Skeletal muscle tissue (tissue), 4 donors: ENCODE results near the gene WLS. TPM values are rescaled to one million over a fixed set of nuclear protein-coding genes. Genes with fewer than 3 reads are reported as not detected.
"Not testable (repeated sequence)": the region's sequence is repeated elsewhere in the genome, so short reads cannot be mapped to it uniquely, and the experiment has no call there.

Source experiments
- H3K27ac ChIP-seq: one replicate; pipeline ENCODE4 v1.7.0; 2013; ENCODE audit warnings: mild to moderate bottlenecking, low read depth, low read length, inconsistent platforms
- H3K27me3 ChIP-seq, 3 donors: one replicate each; pipeline ENCODE4 v1.7.0; 2013; ENCODE audit warnings: low read length in 3 of 3; ENCODE audit not compliant: control insufficient read depth in 3 of 3, insufficient read depth in 3 of 3
- H3K36me3 ChIP-seq, 3 donors: one replicate each; pipeline ENCODE4 v1.7.0; 2013; ENCODE audit warnings: low read length in 3 of 3; ENCODE audit not compliant: control insufficient read depth in 3 of 3, insufficient read depth in 3 of 3
- H3K4me1 ChIP-seq, 3 donors: one replicate each; pipeline ENCODE4 v1.7.0; 2013; ENCODE audit warnings: low read length in 3 of 3, mild to moderate bottlenecking in 3 of 3; ENCODE audit not compliant: control insufficient read depth in 3 of 3, insufficient read depth in 3 of 3
- H3K4me3 ChIP-seq, 3 donors: one replicate each; pipeline ENCODE4 v1.7.0; 2013; ENCODE audit warnings: low read length in 3 of 3
- H3K9ac ChIP-seq, 3 donors: one replicate each; pipeline ENCODE4 v1.7.0; 2013; ENCODE audit warnings: low read length in 3 of 3, mild to moderate bottlenecking in 3 of 3, moderate library complexity in 2 of 3, low read depth in 1 of 3
- H3K9me3 ChIP-seq, 3 donors: one replicate each; pipeline ENCODE4 v1.7.0; 2013; ENCODE audit warnings: low read length in 3 of 3; ENCODE audit not compliant: control insufficient read depth in 3 of 3
- total RNA-seq: library from RNA; depleted of rRNA; stranded (reverse); fragments of >200 nt; gene quantifications from one replicate; pipeline ENCODE4 v1.2.3, GENCODE V29; 2014
- donor health status: Osteomylitis.

WLS gene
- total RNA-seq, 1 donor from 2014 or later, result 68.9 TPM

DNA sequence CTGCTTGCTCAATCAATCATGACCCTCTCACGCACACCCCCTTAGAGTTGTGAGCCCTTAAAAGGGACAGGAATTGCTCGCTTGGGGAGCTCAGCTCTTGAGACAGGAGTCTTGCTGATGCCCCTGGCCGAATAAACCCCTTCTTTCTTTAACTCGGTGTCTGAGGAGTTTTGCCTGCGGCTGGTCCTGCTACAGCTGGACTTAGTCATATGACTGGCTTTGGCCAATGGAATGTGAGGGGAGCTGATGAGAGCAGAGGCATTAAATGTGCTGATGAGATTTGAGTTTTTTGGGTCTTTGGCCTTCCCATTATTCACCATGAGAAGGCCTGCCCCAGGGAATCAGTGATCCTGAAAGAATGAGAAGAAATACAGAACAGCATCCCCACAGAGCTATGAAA is 24.5 kb upstream of the WLS start:
- H3K27me3 ChIP-seq, H3K4me3 ChIP-seq, H3K4me1 ChIP-seq, H3K36me3 ChIP-seq, H3K9ac ChIP-seq, H3K9me3 ChIP-seq, H3K27ac ChIP-seq: not testable (repeated sequence)

- Histone ChIP-seq H3K9ac (no peak overlapping the region), H3K4me3 (no peak overlapping the region), H3K27me3 (no peaks in the 10 kb centered on the region), H3K27ac (no peak overlapping the region), H3K4me1 (no peaks in the 10 kb centered on the region), H3K36me3 (no peaks in the 10 kb centered on the region), H3K9me3 (no peaks in the 10 kb centered on the region)
Measured at GRCh38 chr1:68255301-68255700, 23.0 kb upstream of the WLS start.

DNA sequence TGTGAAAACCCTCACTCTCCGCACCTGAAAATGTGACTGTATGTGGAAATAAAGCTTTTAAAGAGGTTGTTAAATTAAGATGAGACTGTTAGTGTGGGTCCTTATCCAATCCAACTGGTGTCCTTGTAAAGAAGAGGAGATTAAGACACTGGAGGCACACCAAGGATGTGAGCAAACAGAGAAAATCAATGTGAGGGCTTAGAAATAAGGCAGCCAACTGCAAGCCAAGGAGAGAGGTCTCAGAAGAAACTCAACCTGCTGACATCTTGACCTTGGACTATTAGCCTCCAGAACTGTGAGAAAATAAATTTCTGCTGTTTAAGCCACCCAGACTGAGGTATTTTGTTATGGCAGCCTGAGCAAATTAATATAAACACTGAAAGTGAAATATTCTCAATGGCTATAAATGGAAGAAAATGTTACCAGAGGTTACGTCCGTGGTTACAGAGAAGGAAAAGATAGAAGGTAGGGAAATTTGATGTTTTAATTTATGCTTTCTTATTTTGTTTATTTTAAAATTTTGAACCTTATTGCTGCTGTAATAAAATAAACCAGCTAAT is 22.4 kb upstream of the WLS start:
- no peaks in the 10 kb centered on the region for H3K27me3 ChIP-seq
- no peak overlapping the region for H3K9ac ChIP-seq
- no peak overlapping the region for H3K4me3 ChIP-seq
- H3K27ac ChIP-seq, result no peak overlapping the region
- no peaks in the 10 kb centered on the region for H3K36me3 ChIP-seq
- H3K9me3 ChIP-seq, result no peaks in the 10 kb centered on the region
- H3K4me1 ChIP-seq, result no peaks in the 10 kb centered on the region

GRCh38 chr1:68237040-68237439 is 4.7 kb upstream of the WLS start:
- Histone ChIP-seq H3K4me3 (no peak overlapping the region), H3K36me3 (no peaks in the 10 kb centered on the region), H3K4me1 (peaks cover 0 to 4% (median 0%) of the 10 kb centered on the region in 3 donors), H3K9ac (no peak overlapping the region), H3K9me3 (no peaks in the 10 kb centered on the region), H3K27me3 (no peaks in the 10 kb centered on the region), H3K27ac (no peak overlapping the region)

DNA sequence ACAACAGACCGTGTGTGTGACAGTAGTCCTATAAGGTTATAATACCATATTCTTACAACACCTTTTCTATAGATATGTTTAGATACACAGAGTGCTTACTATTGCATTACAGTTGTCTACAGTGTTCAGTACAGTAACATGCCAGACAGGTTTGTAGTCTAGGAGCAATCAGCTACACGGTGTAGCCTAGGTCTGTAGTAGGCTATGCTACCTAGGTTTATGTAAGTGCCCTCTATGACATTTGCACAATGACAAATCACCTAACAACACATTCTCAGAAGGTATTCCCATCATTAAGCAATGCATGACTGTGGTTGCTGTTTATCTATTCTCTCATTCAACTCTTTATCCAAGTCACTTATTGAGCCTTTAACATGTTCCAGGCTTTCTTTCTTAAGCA is 1.8 kb upstream of the WLS start:
- no peaks in the 10 kb centered on the region for H3K27me3 ChIP-seq
- H3K4me3 ChIP-seq, result no peak overlapping the region
- H3K9me3 ChIP-seq, result no peaks in the 10 kb centered on the region
- no peak overlapping the region for H3K27ac ChIP-seq
- peaks cover 12 to 20% (median 12%) of the 10 kb centered on the region in 3 donors for H3K4me1 ChIP-seq
- H3K9ac ChIP-seq, result no peak overlapping the region
- no peaks in the 10 kb centered on the region for H3K36me3 ChIP-seq

GRCh38 chr1:68233202-68233601 is 879 bp upstream of the WLS start:
- H3K9me3 ChIP-seq, result no peaks in the 10 kb centered on the region
- H3K27me3 ChIP-seq, result no peaks in the 10 kb centered on the region
- peak overlapping the region in 2 of 3 donors; percentile 84 to 98 for H3K4me3 ChIP-seq
- peak overlapping the region; percentile 86 for H3K27ac ChIP-seq
- peak overlapping the region; percentile 91 to 97 (median 93) for H3K9ac ChIP-seq
- peaks cover 12 to 20% (median 12%) of the 10 kb centered on the region in 3 donors for H3K4me1 ChIP-seq
- H3K36me3 ChIP-seq, result no peaks in the 10 kb centered on the region

- H3K4me1 ChIP-seq, result peaks cover 12 to 20% (median 12%) of the 10 kb centered on the region in 3 donors
Measured at GRCh38 chr1:68231627-68232288, 565 bp downstream of the WLS start.

DNA sequence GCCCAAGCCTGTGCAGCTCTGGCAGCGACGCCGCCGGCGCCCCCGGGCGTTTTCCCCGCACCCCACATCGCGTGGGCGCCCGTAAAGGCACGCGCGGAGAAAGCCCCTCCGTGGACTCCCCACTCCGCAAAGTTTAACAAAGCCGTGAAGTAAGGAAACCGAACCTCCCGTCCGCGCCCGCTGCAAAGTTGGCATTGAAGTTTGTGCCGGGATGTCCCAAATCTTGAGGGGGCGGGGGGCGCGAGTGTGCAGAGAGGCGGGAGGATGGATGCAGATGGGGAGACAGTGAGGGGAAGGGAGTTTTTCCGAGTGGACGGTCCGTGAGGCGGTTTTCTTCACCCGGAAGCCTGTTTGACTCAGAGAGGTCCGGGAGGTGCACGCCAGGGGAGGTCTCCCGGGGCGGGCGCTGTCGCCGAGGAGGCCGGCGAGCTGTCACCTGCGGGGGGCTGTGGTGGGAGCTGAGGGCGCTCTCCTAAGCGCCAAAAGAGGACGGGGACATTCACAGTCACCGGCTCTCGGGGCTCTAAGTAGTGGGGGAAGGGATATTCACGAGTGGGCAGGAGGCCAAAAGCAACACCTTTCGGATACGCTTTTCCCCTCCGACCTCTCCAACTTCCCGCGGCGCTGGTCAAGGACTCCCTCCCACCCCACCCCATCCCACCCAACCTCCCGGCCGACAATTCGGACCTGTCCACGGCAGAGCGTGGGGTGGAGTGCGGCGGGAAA is 1.3 kb downstream of the WLS start:
- H3K9ac ChIP-seq, result peak overlapping the region; percentile 83 to 97 (median 93)
- H3K4me1 ChIP-seq, result peaks cover 12 to 20% (median 12%) of the 10 kb centered on the region in 3 donors
- no peaks in the 10 kb centered on the region for H3K9me3 ChIP-seq
- H3K36me3 ChIP-seq, result no peaks in the 10 kb centered on the region
- peak overlapping the region; percentile 84 to 98 (median 93) for H3K4me3 ChIP-seq
- H3K27ac ChIP-seq, result peak overlapping the region; percentile 86
- H3K27me3 ChIP-seq, result no peaks in the 10 kb centered on the region

More at GRCh38 chr1:68231627-68232288, 565 bp downstream of the WLS start:
- no peaks in the 10 kb centered on the region for H3K27me3 ChIP-seq
- H3K9ac ChIP-seq, result peak overlapping the region; percentile 91 to 97 (median 93)
- H3K27ac ChIP-seq, result peak overlapping the region; percentile 86
- peak overlapping the region; percentile 84 to 98 (median 93) for H3K4me3 ChIP-seq
- no peaks in the 10 kb centered on the region for H3K36me3 ChIP-seq
- H3K9me3 ChIP-seq, result no peaks in the 10 kb centered on the region

GRCh38 chr1:68230484-68230802 is 1.9 kb downstream of the WLS start:
- Histone ChIP-seq H3K4me3 (peak overlapping the region; percentile 84 to 98 (median 93)), H3K36me3 (no peaks in the 10 kb centered on the region), H3K9ac (peak overlapping the region; percentile 83 to 97 (median 93)), H3K27ac (peak overlapping the region; percentile 26), H3K4me1 (peaks cover 12 to 20% (median 12%) of the 10 kb centered on the region in 3 donors), H3K9me3 (no peaks in the 10 kb centered on the region), H3K27me3 (no peaks in the 10 kb centered on the region)
